Epidermal melanocyte (primary cell): ENCODE data around the gene GDF2.

Experiments used
- DNase-seq: peaks from one replicate; pipeline ENCODE4 v3.0.0; 2011; ENCODE audit warnings: low spot score; ENCODE audit not compliant: insufficient read length

GDF2 gene

GRCh38 chr10:47332946-47333345, 10.7 kb downstream of the GDF2 start:
- no peak for DNase-seq

DNA sequence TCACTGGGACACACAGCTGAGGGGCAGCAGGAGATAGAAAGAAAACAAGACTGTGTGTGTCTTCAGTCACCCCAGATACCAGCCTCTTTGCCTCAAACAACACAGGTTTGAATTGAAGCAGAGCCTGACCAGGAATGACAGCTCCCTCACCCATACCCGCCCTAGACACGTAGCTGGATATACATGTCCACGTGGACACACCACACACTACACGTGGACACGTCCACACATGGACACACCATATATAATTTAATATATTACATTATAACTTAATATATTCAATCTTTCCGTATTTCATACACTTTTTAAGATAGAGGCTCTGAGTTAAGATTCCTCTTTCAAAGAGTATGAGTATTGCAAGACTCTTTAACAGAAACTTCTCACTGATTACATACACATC, 11.3 kb downstream of the GDF2 start:
- no peak for DNase-seq

DNA sequence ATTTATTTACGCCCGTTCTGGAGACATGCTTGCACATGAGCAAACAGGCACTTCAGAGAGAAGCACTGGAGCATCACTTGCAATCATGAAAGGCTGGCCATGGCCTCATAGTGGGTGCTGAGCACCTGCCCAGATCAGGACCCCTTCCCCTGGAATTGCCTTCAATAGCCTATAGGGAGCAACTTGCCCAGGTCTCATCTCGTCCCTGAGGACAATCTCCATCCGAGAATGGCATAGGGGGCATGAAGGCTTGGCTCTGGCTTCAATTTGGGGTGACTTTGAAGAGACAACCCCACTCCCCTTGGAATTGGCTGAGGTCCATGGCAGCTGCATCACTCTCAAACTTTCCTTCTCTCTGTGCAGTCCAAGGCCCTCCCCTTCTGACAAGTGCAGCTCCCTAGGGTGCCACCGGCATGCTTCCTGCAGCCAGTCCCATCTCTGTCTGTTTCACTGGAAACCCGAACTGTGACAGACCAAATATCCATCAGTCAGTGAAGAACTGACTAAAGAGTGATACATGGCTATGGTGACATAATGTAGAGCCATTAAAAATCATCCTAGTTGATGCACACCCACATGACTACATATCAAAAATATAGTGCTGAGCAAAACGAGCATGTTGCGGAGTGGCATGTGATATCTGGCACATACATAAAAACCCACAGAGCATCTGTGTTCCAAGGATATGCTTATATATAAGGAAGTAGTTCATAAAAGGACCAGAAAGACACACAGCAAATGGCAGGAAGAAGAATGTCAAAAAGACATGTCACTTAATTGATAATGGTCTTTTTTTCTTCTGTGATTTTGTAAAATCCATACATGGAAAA, 12.4 kb downstream of the GDF2 start:
- no peak for DNase-seq

GRCh38 chr10:47335906-47336305, 13.7 kb downstream of the GDF2 start:
- no peak for DNase-seq

GRCh38 chr10:47336387-47337134, 14.3 kb downstream of the GDF2 start:
- DNase-seq = no peak

GRCh38 chr10:47337310-47337709, 15.1 kb downstream of the GDF2 start:
- no peak for DNase-seq

DNA sequence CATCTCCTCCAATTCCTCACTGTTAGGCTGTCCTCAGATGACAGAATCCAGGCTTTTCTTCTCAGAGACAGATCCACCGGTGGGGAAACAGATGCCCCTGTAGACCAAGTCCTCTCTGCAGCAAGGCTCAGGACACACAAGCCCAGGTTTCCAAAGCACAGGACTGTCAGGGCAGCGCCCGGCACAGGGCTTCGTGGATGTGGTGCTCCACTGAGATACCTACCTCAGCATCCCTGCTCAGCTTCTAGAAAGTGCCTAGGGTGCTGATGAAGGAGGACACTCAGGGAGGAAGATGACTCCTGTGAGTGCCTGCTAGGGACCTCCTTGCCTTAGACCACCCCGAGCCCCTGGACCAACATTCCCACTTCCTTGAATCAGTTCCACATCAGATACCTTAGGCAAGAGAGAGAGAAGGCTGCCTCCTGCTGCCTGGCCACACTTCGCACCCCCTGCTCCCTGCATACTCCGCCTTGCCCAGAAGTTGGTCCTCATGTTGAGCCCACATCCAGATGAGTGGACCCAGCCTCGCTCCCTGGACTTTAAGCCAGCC, 17.0 kb downstream of the GDF2 start:
- DNase-seq = no peak

GRCh38 chr10:47339759-47340607, 17.7 kb downstream of the GDF2 start:
- no peak for DNase-seq

GRCh38 chr10:47340608-47341170, 18.4 kb downstream of the GDF2 start:
- no peak for DNase-seq

DNA sequence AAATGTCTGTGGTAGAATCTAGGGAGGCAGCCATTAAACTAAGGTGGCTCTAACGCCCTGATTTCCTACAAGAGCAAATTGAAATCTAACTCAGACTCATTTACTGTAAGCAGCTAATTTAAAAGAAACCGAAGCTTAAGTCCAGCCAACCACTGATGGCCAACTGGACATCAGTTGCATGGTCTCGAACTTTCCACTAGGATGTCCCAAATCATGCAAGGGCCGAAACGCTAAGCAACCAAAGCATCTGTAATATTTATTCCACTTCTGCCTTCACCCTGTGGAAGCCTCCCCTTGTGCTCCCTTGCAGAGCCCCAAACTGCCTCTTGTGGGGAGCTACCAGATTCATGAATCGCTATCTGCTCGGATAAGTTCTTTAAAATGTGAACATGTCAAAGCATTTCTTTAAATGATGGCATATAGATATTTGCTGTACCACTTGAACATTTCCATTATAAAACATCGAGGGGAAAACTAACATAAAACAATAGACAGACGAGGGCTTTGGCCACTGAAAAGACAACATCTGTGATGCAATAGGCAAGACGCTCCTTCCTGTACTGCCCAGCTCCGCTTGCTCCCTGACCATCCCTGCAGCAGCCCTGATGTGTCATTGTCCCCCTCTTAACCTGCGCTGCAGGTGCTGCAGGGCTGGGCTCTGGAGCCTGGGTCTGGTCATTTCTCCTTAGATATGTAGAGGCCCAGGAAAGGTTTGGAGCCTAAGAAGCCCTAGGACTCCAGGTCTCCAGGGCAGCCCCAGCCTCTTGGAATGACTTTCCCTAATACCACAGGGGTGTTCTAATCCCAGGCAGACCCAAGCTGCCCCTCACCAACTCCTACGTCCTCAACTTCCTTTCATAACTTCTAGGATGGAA, 23.0 kb downstream of the GDF2 start:
- no peak for DNase-seq

DNA sequence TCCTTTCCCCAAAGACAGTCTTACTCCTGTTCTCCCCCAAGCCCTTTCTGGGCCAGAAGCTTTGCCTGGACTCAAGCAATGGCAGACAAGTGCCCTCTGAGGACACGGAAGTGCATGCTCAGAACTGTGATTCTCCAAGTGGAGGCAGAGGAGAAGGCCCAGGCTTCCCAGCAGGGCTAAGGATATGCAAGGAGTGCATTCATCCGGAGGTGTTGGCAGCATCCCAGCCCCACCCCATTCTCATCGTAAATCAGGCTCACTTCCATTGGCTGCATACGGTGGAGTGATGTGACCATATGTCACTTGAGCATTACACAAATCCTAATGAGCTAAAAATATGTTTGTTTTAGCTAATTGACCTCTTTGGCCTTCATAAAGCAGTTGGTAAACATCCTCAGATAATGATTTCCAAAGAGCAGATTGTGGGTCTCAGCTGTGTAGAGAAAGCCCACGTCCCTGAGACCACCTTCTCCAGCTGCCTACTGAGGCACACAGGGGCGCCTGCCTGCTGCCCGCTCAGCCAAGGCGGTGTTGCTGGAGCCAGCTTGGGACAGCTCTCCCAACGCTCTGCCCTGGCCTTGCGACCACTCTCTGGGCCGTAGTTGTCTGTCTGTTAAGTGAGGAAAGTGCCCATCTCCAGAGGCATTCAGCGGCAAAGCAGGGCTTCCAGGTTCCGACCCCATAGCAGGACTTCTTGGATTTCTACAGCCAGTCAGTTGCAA, 24.5 kb downstream of the GDF2 start:
- DNase-seq = no peak

DNA sequence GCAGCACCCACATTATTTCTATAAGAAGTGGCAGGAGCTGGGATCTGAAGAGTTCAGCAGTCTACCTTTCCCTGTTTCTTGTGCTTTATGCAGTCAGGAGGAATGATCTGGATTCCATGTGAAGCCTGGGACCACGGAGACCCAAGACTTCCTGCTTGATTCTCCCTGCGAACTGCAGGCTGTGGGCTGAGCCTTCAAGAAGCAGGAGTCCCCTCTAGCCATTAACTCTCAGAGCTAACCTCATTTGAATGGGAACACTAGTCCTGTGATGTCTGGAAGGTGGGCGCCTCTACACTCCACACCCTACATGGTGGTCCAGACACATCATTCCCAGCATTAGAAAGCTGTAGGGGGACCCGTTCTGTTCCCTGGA, 25.0 kb downstream of the GDF2 start:
- no peak for DNase-seq

DNA sequence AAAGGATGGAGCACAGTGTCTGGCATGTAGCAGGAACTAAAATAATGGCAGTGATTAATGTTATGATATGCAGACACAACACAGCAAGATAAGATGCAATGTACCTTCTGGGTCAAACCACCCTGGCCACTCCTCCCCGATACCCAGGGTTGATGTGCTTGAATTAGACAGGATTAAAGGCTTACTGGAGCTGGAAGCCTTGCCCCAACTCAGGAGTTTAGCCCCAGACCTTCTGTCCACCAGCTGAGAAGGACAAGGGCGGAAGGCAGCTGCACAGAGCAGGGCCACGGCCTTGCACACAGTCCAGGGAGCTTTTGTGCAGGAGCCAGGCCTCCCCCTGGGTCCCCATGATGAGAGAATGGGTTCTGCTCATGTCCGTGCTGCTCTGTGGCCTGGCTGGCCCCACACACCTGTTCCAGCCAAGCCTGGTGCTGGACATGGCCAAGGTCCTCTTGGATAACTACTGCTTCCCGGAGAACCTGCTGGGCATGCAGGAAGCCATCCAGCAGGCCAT, 25.9 kb downstream of the GDF2 start, which contains the start of gene RBP3:
TSS of gene RBP3 (plus strand) at position 226 of the 514 bp plus-strand sequence. CDS start at position 348, 122 bp downstream.
- no peak for DNase-seq

DNA sequence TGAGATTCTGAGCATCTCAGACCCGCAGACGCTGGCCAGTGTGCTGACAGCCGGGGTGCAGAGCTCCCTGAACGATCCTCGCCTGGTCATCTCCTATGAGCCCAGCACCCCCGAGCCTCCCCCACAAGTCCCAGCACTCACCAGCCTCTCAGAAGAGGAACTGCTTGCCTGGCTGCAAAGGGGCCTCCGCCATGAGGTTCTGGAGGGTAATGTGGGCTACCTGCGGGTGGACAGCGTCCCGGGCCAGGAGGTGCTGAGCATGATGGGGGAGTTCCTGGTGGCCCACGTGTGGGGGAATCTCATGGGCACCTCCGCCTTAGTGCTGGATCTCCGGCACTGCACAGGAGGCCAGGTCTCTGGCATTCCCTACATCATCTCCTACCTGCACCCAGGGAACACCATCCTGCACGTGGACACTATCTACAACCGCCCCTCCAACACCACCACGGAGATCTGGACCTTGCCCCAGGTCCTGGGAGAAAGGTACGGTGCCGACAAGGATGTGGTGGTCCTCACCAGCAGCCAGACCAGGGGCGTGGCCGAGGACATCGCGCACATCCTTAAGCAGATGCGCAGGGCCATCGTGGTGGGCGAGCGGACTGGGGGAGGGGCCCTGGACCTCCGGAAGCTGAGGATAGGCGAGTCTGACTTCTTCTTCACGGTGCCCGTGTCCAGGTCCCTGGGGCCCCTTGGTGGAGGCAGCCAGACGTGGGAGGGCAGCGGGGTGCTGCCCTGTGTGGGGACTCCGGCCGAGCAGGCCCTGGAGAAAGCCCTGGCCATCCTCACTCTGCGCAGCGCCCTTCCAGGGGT, 26.6 kb downstream of the GDF2 start:
- no peak for DNase-seq

- no peak for DNase-seq
Measured at GRCh38 chr10:47349516-47349915, 27.3 kb downstream of the GDF2 start.

- DNase-seq = no peak
Measured at GRCh38 chr10:47349941-47350371, 27.7 kb downstream of the GDF2 start.

DNA sequence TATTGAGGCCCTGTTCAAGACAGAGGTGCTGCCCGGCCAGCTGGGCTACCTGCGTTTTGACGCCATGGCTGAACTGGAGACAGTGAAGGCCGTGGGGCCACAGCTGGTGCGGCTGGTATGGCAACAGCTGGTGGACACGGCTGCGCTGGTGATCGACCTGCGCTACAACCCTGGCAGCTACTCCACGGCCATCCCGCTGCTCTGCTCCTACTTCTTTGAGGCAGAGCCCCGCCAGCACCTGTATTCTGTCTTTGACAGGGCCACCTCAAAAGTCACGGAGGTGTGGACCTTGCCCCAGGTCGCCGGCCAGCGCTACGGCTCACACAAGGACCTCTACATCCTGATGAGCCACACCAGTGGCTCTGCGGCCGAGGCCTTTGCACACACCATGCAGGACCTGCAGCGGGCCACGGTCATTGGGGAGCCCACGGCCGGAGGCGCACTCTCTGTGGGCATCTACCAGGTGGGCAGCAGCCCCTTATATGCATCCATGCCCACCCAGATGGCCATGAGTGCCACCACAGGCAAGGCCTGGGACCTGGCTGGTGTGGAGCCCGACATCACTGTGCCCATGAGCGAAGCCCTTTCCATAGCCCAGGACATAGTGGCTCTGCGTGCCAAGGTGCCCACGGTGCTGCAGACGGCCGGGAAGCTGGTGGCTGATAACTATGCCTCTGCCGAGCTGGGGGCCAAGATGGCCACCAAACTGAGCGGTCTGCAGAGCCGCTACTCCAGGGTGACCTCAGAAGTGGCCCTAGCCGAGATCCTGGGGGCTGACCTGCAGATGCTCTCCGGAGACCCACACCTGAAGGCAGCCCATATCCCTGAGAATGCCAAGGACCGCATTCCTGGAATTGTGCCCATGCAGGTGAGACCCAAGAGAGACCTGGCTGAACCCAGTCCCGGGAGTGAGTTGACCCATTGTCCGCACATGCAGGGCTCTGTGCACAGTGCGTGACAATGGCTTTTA, 28.7 kb downstream of the GDF2 start:
- no peak for DNase-seq
